Measurements from ENCODE around the gene PLAC1.

The PLAC1 gene

DNA sequence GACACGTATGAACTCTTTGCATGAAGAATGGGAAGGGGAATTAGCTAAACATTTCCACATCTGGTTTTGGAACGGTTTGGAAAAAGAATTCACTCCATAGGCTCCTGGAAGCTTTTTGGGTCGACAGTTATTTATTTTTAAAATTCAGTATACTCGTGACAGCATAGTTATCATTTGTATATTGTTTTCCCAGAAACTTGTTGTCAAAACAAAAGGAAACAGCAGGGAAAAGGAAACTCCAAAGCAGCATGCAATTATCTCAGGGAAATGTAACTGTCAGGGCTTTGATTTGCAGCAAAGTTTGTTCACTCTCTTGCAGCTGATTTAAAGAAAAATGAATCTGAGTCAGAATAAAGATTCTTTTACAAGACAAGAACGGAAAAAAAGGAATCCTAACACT, 86.5 kb downstream of the PLAC1 start:
- DNase-seq = no peak

DNA sequence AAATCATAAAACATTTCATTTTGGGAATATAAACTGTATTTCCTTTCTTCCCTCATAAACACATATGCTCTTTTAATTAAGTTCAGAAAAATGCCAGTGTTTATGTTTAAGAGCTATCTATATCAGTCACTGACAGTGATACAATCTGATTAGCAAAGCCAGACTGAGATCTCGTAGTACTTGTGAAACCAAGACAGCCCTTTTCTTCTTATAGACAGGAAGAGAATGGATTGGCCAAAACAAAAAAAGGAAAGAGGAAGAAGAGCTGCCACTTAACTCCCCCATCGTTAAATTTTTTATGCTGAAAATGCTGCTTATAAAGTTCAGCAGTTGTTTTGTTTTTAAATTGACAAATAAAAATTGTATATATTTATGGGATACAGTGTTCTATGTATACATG, 87.4 kb downstream of the PLAC1 start:
- no peak for DNase-seq

DNA sequence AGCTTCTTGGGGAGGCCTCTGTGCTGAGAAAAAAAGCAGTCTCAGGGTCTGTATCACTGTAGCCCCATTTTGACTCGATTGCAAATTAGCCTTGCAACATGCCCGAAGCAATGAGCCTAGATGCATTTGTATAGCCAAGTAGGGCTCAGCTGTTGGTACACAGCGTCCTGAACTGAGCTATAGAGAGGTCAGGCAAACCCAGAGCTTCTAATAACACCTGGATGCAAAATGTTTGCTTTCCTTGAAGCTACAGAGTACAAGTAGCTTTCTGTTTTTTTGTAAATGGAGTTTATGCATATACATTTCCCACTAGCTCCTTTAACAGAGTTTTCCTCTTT, 87.8 kb downstream of the PLAC1 start:
- DNase-seq = no peak

DNA sequence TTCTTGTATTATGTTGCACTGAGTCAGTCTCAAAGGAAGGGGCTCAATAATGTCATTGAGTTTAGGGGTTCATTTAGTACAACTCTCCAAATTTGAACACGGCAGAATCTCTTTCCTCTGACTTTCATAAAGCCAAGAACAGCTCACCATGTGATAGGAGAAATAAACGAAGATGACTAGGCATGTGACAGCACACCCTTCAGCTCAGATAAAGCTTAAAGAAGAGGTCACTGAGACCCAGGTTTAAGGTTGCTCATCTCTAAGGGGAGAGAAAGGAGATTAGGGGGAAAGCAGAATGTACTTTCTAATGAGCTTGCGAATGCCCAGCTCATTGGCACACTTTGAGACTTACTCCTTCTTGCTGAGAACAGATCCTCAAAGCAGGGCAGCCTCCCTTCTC, 89.0 kb downstream of the PLAC1 start:
- DNase-seq = no peak

DNA sequence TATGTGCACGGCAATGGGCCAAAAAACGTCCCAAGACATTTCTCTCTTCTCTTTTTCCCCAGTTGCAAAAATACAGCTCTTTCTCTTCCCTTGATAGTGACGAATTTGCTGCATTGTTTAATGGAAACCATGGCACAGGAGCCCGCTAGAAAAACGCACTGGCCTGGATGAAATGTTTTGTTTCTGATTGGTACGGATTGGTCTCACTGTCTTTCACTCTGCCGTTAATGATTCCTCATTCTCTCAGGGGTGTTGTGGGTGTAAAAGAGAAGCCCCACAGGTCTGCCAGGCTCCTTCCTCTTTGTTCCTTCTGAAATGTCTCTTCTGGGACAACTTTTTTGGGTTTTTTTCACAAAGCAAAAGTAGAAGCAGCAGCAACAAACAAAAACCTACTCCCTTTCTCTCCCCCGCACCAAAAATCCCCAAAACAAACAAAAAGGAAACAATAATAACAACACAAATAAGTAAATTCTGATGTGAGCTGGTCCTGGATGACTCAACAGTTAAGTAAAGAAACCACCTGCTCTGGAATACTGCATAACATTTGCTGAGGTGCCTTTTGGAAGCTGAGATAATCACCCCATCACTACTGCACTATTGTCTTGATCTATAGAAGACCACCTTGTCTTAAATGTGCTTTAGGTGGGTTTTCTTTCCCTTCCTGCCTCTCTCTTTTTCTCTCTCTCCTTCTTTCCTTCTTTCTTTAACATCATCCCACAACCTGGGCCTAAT, 89.8 kb downstream of the PLAC1 start:
- no peak for DNase-seq

DNA sequence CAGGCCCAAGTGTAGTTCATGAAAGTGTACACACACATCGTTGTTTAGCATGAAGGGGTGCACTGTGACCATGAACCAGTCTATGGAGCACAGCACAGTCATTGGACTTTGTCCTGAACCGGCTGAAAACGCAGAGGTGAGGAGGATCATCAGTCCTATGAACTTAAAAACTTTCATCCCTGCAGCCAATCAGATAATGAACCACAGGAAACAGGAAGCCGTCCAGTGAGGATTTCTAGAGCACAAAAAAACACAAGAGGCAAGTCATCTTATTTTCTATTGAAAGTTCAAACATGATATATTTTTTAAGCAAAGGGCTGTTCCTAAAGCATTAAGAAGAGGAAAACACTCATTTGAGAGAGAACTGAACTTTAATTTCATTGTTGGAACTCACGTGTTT, 91.8 kb downstream of the PLAC1 start:
- DNase-seq = no peak

DNA sequence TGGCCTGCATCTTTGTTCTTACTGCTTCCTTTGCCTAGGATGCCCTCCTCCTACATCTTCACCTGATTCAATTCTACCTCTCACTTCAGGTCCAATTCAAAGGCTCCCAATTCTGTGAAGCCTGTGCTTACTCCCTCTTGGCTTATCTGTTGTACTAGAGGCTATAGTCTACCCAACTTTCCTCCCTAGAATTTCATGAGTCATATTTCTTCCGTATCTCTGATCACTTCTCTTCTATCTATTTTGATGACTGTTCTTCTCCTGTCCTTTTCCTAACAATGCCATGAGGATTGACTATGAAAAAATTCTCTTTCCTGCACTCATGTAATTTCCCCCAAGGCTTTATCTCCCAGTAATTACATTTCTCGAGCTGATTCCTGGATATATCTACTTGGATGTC, 96.3 kb downstream of the PLAC1 start:
- DNase-seq = no peak

DNA sequence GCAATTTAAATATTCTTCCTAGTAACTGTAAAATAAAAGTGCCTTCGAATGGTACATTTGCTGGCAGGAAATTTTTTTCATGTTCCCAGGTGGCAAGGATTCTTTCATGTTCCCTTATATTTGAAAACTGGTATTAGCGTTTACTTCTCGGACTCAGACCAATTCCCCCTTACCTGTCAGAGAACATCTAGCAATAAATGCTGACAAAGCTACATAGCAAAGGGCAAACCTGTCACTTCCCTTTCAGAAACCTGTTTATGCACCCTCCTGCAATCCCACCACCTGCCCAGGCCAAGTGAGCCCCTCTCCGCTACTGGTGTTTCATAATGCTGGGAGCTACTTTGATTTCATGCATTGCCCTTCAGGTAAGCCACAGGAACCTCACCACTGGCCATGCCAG, 100.1 kb downstream of the PLAC1 start:
- no peak for DNase-seq

DNA sequence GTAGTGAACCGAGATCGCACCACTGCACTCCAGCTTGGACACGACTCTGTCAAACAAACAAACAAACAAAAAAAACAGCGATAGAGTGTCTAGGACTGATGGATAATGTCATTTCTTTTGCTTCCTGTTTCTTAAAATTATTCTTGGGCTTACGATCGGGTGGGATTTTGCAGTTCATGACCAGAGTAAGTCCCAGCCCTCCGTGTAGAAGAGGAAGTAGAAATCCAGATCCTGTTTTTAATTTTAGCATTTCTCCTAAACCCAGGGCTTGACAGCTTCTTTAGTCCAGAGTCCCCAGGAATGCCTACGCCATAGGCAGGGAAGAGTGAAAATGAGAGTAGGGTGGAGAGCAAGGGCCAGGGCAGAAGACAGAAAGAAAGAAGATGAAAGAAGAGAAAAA, 104.0 kb downstream of the PLAC1 start:
- no peak for DNase-seq

DNA sequence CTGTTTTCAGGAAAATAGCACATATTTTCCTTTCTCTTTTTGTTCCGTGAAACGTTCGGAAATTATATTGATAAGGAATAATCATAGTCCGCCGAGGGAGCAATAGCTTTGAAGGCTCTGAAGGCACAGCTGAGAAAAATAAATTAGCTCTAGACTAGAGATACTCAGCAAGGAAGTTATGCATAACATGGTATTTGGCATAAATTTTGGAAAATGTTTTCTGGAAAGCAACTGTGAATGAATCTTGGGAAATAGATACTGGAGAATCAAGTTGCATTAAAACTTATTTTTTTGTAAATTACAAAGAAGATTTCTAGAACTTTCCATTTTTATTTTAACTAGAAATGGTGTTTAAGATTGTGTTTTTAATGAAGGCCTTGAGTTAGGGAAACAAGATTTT, 105.9 kb downstream of the PLAC1 start:
- no peak for DNase-seq

DNA sequence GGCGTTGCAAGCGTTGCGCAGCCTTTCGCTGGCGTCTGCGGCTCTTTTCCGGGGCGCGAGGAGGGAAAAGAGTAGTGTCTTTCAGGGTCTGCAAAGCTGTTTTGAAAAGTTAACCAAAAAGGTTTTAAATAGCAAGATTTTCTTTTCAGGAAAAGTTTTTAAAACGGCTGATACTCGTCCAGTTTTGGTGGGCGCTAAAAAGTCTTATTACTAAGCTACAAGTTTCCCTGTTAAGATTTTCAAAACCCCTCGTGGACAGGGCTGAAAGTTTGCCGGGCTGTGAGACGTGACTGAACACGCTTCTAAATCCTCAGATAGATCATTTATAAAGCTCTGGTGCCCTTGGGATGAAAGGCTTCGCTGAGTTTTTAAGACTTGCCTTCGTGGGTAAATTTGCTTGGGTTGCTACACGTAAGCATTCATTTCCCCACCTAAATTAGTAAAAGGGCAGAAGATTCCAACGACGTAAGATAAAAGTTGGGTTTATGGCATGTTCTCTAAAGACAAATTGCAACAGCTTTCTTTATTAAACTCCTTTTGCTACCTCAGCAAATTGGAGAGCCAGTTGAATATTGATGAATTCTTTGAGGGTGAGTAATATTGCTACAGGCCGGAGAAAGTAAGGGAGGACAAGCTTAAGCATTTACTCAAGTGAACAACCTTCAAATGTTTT, 106.8 kb downstream of the PLAC1 start:
- DNase-seq = no peak

DNA sequence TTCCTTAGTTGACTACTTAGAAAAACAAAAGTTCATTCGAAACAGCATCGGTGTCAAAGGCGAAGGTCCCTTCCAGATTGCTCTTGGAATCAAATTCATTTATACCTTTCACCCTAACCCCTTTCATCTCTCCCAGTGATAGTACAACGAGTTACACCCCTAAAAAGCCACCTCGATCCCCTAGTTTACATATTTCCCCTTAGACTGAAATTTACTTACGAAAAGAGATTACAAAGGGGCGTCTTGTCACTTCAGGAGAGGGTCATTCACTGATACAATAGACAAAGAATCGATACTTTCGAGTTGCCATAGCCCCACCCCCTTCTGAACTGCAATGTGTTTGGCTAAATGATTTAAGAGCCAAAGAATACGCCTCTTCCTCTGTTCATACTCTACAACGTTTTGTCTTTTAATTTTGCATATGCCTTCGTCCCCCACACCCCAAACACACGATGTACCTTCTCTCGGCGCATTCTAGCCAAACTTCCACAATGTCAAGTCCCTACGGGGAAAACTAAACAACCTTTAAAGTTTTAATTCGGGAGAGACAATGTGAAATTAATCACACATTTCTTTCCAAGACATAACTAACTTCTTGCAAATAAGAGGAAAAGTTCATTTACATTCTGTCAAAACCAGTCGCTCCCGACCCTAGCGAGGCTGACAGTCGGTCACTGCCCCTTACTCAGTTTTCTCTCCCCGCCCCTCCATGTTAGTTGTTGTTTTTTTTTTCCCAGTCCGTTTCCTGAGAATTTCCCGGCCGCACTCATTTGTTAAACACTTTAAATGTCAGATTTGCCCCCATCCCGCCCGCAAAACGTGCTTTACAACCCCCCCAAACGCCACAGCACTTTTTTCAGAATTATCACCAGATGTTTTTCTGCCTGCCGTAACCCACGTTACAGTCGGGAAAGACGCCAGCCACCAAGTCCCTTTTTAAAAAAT, 109.7 kb downstream of the PLAC1 start:
- DNase-seq = no peak

DNA sequence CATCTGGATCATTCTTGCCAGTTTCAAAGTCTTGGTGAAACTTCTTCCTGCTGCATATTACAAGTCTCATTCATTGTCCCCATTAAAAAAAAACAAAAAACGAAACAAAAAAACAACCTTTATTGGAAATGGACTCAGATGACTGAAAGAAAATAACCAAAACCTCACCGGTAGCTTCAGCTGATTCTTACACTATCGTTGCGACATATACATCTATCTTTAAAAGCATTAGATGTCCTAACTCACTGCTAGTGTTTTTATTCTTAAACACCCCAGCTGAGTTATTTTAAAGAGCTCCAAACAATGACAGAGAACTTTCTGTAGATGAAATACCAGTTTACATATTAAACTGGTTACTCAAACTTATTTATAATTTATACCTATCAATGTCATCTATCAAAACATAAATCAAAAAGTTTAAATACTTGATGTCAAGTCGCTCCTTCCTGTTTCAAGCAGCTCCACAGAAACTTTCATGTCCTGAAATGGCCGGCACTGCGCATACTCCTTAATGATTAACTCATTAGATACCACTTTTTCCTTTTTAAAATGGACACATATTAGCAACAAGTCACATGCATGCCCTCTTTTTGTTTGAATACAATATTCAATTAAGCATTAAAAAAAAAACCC, 111.1 kb downstream of the PLAC1 start:
- no peak for DNase-seq

DNA sequence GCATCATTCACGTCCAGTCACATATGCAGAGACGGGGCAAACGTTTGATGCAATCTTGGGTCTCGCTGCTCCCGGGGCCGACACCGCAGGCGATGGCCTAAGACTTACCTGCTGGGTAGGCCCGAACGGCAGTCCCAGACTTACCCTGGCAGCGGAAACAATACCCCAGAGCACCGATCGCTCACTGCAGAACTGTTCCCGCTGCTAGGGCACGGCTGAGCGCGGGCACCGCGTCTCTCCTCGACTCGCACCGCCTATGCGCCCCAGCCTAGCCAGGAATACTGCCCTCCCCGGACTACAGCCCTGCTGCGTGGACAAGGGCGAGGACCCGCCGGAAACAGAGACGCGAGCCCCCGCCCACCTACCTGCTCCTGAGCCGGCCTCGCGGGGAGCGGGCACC, 112.1 kb downstream of the PLAC1 start:
- no peak for DNase-seq

DNA sequence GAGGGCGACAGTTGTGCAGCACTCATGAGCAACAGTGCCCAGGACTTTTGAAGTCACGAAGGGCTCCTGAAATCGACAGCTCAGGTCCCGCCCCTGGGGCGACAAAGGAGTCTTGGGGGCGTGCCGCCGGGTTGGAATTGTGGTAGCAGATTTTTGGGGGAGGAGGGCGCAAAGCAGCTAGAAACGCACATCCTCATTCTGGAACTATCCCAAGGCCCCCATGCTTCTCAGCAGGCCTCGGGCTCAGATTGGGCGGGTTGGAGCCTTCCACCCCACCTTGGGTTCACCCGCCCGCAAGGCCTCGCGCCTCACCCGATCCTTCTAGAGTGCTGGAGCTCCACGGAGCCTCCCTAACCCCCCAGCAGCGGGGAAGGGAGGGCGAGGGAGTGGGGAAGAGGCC, 112.8 kb downstream of the PLAC1 start:
- DNase-seq = no peak

DNA sequence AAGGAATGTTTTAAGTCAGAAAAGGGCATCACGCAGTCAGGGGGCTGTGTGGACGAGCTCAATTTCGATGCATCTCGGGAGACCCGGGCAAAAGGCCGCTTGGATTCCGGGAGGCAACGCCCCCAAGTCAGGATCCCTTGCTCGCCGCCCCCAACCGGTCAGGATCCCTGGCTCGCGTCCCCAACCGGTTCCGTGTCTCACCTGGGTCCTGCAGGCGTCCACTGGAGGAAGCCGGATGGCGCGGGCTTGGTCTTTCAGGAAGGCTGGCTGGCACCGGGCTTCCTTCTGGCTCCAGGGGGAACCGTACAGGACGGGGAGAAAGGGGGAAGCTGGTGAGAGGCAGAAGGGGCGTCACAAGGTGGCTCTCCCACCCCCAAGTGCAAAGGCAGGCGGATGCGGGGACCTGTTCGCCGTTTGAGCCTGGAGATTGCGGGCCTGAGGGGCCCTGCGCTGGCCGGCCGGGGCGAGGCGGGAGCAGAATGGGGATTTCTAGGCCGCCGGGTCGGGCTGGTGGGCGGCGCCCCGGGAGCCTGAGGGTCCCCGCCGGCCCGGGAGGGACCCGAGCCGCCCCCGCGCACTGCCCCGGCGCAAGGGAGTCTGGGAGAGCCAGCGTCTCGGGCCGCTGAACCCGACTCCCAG, 113.6 kb downstream of the PLAC1 start:
- no peak for DNase-seq

DNA sequence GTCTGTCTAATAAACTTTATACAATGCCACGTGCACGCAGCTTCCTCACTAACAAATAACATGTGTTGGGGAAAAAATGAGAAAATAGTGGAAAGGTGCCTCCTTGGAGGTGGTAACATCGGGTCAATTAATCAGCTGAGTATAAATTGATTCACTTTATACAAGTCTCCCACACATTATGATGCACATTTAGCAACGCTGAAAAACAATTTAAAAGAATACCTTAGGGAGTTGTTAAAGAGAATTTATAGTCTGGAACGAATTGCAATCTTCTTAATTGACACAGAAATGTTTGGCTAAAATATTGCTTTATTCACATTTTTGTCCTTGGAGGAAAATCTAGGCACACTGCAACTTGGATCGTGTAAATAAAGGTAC, 114.1 kb downstream of the PLAC1 start:
- no peak for DNase-seq

DNA sequence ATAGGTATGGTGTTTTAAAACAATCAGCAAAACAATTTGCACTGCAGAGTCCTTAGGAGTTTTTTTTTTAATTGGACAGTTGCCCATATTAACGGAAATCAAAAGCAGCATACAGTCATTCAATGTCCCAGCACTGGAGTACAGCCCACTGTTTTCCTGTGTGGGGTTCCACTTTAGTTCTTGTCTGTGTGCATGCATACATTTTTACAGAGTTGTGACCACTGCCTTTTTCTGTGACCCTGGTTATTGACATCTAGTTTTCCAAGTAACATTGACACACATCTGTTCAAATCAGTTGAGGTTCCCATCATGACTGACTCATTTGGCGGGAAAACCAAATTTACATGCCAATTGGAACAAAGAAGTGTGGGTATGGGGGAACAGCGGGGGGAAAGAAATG, 115.0 kb downstream of the PLAC1 start:
- no peak for DNase-seq

DNA sequence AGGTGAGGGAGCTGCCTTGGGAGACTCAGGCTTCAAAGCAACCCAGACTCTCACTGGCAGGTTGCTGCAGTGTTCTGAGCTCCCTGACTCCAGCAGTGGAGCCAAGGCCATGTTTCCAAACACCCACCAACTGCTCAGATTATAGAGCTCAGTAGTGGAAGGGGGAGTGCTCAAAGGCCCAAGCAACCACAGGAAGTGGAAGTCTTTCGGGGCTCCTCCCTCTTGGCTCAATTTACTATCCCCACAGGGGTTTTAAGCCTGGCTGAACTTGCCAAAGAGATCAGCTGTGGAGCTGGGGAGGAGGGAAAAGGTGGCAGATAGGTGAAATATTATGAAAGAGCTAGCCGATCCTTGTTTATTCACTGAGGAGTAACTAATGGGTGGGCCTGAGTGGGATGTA, 115.8 kb downstream of the PLAC1 start:
- DNase-seq = no peak

DNA sequence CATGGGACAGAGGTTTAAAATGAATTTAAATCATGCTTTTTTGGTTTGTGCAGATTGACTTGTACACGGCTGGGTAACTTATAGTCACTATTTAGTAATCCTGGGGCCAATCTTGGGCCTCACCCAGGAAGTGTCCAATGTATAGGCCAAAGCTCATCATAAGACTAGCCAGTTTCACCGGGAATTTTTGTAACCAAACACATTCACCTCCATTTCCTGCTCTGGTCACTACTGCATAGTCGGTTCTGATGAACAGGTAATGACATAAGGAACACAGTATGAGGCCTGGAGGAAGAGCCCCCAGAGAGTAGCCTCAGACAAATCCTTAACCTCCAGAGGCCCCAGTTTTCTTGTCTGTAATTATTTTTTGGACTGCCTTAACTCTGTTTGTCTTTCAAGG, 116.4 kb downstream of the PLAC1 start:
- no peak for DNase-seq

DNA sequence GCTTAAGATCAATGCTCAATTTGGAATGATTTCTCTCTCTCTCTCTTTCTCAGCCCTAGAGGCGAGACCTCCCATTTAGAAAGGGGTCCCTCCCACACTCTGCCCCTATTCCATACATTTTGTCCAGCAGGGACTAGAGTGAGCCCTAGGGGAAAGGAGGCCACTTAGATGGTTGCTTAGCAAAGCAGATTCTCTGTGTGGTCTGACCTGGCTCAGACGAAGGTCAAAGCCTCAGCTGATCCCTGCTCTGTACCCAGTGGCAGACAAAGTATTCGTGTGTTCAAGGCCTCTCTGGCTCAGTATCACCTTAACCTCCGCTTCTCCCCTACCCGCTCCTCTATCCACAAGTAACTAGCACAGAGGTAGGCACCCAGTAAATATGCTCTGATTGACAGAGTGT, 120.0 kb downstream of the PLAC1 start:
- no peak for DNase-seq

DNA sequence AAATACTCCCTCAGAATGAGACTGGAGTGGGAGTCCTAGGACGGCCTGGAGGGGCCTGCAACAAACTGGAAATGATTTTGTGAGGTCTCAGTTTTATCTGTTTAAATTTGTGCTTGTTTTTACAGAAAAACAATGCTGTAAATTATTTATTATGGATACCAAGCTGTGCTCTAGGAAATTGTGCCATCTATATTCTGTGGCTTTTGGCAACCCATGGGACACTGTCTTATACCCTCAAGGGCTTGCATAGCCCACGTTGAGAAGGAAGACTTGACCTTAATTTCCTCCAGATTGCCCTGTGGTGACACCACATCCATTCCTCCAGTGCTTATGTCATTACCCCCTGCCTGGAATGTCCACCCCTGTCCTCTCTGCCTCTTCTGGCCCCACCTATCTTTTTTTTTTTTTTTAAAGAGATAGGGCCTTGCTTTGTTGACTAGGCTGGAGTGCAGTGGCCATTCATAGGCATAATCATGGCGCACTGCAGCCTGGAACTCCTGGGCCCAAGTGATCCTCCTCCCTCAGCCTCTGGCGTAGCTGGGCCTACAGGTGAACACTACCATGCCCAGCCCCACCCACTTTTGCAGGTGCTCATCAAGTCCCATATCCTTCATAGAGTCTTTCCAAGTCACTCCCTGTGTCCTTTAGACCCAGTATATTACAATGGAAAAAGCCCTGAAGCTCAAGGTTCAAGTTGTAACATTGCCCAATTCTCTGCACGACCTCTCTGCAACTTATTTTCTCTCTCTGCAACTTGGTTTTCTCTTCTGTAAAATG, 120.9 kb downstream of the PLAC1 start:
- DNase-seq = no peak
